ENCODE results near the gene TTC23. TPM values are rescaled to one million over a fixed set of nuclear protein-coding genes. Genes with fewer than 3 reads are reported as not detected.

TTC23 gene
- total and polyA plus RNA-seq, 8 donors = 14.0 to 41.7 (median 36.2) TPM

DNA sequence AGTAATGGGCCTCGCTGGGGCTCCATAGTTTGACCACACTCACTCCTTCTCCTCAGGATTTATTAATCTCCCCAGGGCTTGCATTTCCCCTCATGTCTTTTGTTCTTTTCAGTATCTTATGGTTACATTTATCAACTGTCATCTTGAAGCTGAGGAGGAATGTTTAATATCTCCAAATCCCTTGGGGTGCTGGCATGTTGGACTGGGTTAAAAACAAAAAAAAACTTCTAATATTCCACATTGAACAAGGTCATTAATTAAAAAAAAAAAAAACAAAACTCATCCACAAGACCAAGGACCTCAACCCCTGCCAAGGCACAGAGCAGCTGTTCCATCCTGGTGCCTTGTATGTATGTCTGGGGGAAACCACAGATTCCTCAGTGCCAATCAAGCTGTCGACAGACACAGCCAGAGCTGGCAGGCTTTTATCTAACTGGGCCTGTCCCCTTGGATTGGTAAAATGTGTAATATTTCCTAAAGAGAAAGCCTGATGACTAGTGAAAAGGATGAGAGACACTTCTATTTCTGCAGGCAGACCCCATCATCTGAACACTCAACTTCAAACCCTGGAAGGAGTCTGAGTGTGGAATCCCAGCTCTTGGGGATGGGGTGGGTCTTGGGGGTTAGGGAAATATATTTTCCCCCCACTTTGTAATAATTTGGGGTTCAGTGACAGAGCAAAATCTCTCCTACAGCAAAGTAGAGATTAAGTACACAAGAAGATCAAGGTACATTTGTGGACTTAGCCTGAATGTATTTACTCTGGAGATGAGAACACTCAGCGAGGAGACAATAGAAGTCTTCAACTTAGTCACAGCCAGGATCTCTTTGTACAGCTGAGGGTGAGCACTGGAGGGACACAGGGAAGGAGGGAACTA, 69.1 kb downstream of the TTC23 start:
- Histone ChIP-seq H3K36me3 (peaks cover 0 to 5% of the 10 kb centered on the region in 2 donors), H3K27me3 (no peaks in the 10 kb centered on the region), H3K27ac (no peak overlapping the region), H3K4me1 (no peaks in the 10 kb centered on the region), H3K9me3 (no peaks in the 10 kb centered on the region), H3K4me3 (no peak overlapping the region)
- DNase-seq = no peak
- intact Hi-C loops (cut with DNase I) = no loop called here
- TF ChIP-seq, protein P1, sequence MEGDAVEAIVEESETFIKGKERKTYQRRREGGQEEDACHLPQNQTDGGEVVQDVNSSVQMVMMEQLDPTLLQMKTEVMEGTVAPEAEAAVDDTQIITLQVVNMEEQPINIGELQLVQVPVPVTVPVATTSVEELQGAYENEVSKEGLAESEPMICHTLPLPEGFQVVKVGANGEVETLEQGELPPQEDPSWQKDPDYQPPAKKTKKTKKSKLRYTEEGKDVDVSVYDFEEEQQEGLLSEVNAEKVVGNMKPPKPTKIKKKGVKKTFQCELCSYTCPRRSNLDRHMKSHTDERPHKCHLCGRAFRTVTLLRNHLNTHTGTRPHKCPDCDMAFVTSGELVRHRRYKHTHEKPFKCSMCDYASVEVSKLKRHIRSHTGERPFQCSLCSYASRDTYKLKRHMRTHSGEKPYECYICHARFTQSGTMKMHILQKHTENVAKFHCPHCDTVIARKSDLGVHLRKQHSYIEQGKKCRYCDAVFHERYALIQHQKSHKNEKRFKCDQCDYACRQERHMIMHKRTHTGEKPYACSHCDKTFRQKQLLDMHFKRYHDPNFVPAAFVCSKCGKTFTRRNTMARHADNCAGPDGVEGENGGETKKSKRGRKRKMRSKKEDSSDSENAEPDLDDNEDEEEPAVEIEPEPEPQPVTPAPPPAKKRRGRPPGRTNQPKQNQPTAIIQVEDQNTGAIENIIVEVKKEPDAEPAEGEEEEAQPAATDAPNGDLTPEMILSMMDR (IDR thresholded peaks at IDR 0.05) = no peak
- no peak for ATAC-seq

DNA sequence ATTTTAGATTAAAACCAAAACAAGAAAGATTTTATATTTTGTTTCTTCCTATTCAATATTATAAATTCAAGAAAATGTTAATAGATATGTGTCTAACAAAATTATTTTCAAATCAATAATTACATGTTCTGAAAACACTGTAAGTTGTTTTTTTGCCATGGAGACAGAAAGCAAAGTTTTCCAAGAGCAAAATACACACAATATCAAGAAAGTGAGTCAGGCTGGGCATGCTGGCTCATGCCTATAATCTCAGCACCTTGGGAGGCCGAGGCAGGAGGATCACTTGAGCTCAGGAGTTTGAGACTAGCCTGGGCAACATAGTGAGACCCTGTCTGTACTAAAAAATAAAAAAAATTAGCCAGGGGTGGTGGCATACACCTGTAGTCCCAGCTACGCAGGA, 71.7 kb downstream of the TTC23 start:
- DNase-seq (no peak), ATAC-seq (no peak)
- Histone ChIP-seq H3K4me3 (no peak overlapping the region), H3K27me3 (no peaks in the 10 kb centered on the region), H3K9me3 (no peaks in the 10 kb centered on the region), H3K27ac (no peak overlapping the region), H3K4me1 (no peaks in the 10 kb centered on the region), H3K36me3 (no peaks in the 10 kb centered on the region)
- TF ChIP-seq, protein P1 (IDR thresholded peaks at IDR 0.05) = no peak
- intact Hi-C loops (cut with DNase I) = no loop called here

DNA sequence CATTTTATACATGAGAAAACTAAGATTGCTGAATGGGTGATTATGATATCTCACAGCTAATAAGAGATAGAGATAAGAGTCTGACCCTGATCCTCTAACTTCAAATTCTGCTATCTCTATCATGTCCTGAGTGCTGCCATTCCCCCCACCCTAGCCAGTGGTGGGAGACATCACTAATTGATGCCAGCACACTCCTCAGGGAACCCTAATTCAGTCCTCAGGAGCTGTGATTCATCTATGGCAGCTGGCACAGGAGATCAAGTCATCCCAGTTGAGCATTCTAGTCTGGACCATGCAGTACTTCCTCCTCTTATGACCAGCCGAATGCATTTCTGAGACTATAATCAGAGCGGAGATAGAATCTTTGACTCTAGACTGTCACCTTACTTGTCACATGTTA, 72.6 kb downstream of the TTC23 start:
- Histone ChIP-seq H3K4me1 (no peaks in the 10 kb centered on the region), H3K27ac (no peak overlapping the region), H3K36me3 (no peaks in the 10 kb centered on the region), H3K4me3 (no peak overlapping the region), H3K27me3 (no peaks in the 10 kb centered on the region), H3K9me3 (no peaks in the 10 kb centered on the region)
- TF ChIP-seq, protein P1 (IDR thresholded peaks at IDR 0.05) = no peak
- no peak for DNase-seq
- intact Hi-C loops (cut with DNase I) = no loop called here
- ATAC-seq = no peak

DNA sequence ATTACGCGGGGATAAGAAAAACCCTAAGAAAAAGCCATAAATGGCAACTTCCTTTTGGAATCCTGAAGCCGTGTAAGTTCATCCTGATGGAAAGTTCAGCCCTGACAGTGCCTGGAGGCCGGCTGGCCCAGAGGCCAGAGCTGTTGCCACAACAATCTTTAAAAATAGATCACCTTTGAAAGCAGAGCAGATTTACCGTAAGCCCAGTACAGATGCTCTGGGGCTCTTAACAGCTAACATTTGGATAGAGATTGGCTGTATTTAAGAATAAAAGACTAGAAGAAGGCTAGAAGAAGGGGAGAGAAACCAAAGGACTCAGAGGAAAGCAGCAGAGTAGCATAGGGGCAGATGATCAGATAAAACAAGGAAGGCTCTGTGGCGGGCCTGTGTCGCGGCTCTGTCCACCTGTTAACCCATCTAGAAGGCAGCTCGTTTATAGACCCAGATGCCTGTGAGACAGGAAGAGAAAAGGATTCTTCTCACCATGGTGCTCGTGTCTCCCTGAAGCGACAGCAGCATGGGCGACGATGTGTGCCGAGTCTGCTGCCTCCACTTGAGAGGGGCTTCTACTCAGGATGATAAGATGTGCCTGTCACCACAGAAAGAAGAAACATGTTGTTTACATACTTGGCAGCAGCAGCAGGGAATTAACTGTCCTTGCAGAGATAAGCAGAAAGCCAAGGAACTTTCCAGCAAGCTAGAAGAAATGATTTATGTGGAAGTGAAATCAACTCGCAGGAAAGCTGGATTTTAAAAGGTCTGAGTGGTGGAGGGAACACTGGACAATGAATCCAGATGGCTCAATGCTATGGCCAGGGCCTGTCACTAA, 74.6 kb downstream of the TTC23 start:
- Histone ChIP-seq H3K4me3 (no peak overlapping the region), H3K36me3 (no peaks in the 10 kb centered on the region), H3K4me1 (no peaks in the 10 kb centered on the region), H3K27ac (no peak overlapping the region), H3K27me3 (no peaks in the 10 kb centered on the region), H3K9me3 (no peaks in the 10 kb centered on the region)
- no peak for DNase-seq
- TF ChIP-seq, protein P1 (IDR thresholded peaks at IDR 0.05) = no peak
- intact Hi-C loops (cut with DNase I) = no loop called here
- ATAC-seq = no peak

DNA sequence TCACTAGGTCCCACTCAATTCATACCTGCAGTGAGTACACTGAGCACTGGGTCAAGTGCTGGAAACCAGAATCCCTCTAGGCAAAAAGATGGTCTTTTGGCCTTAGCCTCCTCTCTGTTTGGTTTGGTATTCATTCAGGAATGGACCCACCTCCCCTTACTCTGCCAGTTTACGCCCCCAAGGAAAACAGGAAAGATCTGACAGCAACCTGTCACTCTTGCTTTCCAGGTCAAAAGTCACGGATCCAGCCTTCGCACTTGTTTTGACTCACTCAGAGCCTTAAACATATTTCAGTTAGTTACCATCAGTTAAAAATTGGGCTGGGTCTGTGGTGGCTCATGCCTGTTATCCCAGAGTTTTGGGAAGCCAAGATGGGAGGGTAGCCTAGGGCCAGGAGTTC, 76.4 kb downstream of the TTC23 start:
- ATAC-seq = no peak
- H3K27ac ChIP-seq = no peak overlapping the region
- intact Hi-C loops (cut with DNase I) = no loop called here
- H3K27me3 ChIP-seq = no peaks in the 10 kb centered on the region
- H3K9me3 ChIP-seq = no peaks in the 10 kb centered on the region
- H3K4me1 ChIP-seq = no peaks in the 10 kb centered on the region
- no peak overlapping the region for H3K4me3 ChIP-seq
- H3K36me3 ChIP-seq = no peaks in the 10 kb centered on the region
- TF ChIP-seq, protein P1 (IDR thresholded peaks at IDR 0.05) = no peak
- no peak for DNase-seq
